T-helper 22 cell (primary cell): ENCODE measurements around the gene MLPH.
"Not testable (repeated sequence)": the region's sequence is repeated elsewhere in the genome, so short reads cannot be mapped to it uniquely, and the experiment has no call there.

ENCODE experiments used
- DNase-seq: peaks from one replicate; pipeline ENCODE4 v3.0.0-alpha.2; 2020; ENCODE audit warnings: low read depth

MLPH gene

GRCh38 chr2:237458519-237458918 lies 28.5 kb upstream of the MLPH start:
- no peak for DNase-seq

- no peak for DNase-seq
Observed at GRCh38 chr2:237459226-237459625, 27.8 kb upstream of the MLPH start.

GRCh38 chr2:237459741-237460174 lies 27.3 kb upstream of the MLPH start:
- DNase-seq = no peak

GRCh38 chr2:237464757-237465391 lies 22.2 kb upstream of the MLPH start:
- DNase-seq = no peak

- no peak for DNase-seq
Observed at GRCh38 chr2:237465515-237466148, 21.4 kb upstream of the MLPH start.

GRCh38 chr2:237466211-237466610 lies 20.8 kb upstream of the MLPH start:
- no peak for DNase-seq

GRCh38 chr2:237467447-237468179 lies 19.4 kb upstream of the MLPH start:
- no peak for DNase-seq

GRCh38 chr2:237469410-237469809 lies 17.6 kb upstream of the MLPH start:
- DNase-seq = not testable (repeated sequence)

- DNase-seq = no peak
Observed at GRCh38 chr2:237469849-237470248, 17.2 kb upstream of the MLPH start.

- DNase-seq = no peak
Observed at GRCh38 chr2:237470914-237471313, 16.1 kb upstream of the MLPH start.

- DNase-seq = no peak
Observed at GRCh38 chr2:237471438-237472186, 15.4 kb upstream of the MLPH start.

GRCh38 chr2:237472187-237472712 lies 14.8 kb upstream of the MLPH start:
- no peak for DNase-seq

- no peak for DNase-seq
Observed at GRCh38 chr2:237472909-237473877, 13.9 kb upstream of the MLPH start.

GRCh38 chr2:237473878-237474441 lies 13.1 kb upstream of the MLPH start:
- no peak for DNase-seq

- DNase-seq = no peak
Observed at GRCh38 chr2:237474442-237474911, 12.6 kb upstream of the MLPH start.

GRCh38 chr2:237474931-237475703 lies 11.9 kb upstream of the MLPH start:
- peak; percentile 49 for DNase-seq

- DNase-seq = no peak
Observed at GRCh38 chr2:237475704-237476141, 11.3 kb upstream of the MLPH start.

- DNase-seq = no peak
Observed at GRCh38 chr2:237478095-237478494, 9.0 kb upstream of the MLPH start.

GRCh38 chr2:237478979-237479378 lies 8.1 kb upstream of the MLPH start:
- DNase-seq = no peak

GRCh38 chr2:237479747-237480146 lies 7.3 kb upstream of the MLPH start:
- DNase-seq = no peak
